WTC11 (cell line): ENCODE data around the gene FAM200A.

Experiments
- CREB1 ChIP-seq: sonication (generic); formaldehyde crosslinking; IDR thresholded peaks from 2 replicates; pipeline ENCODE4 v1.8.0; 2023; ENCODE audit warnings: mild to moderate bottlenecking, missing genetic modification reagents
- ELF4 ChIP-seq: sonication (generic); formaldehyde crosslinking; IDR thresholded peaks from 2 replicates; pipeline ENCODE4 v1.8.1; 2022; ENCODE audit warnings: low read depth, mild to moderate bottlenecking, moderate library complexity, missing genetic modification reagents
- FOXP1 ChIP-seq: sonication (generic); formaldehyde crosslinking; IDR thresholded peaks from 2 replicates; pipeline ENCODE4 v1.8.0; 2022; ENCODE audit warnings: missing genetic modification reagents, mild to moderate bottlenecking, moderate library complexity, borderline replicate concordance
- JAZF1 ChIP-seq: fragments of 250-450 bp; sonication (Bioruptor Pico); IDR thresholded peaks from 2 replicates; pipeline ENCODE4 v1.9.0; 2021; ENCODE audit warnings: moderate library complexity, mild to moderate bottlenecking, inconsistent platforms
- NFATC4 ChIP-seq: fragments of 250-450 bp; sonication (Bioruptor Pico); IDR thresholded peaks from 2 replicates; pipeline ENCODE4 v1.9.0; 2021; ENCODE audit warnings: mild to moderate bottlenecking
- NR3C1 ChIP-seq: sonication (generic); formaldehyde crosslinking; conservative IDR thresholded peaks from 2 replicates; pipeline ENCODE4 v1.8.1; 2023; ENCODE audit warnings: low read depth, mild to moderate bottlenecking, missing genetic modification reagents
- SP1 ChIP-seq: sonication (generic); formaldehyde crosslinking; conservative IDR thresholded peaks from 2 replicates; pipeline ENCODE4 v1.8.1; 2022; ENCODE audit warnings: missing genetic modification reagents
- ZNF121 ChIP-seq: sonication (generic); formaldehyde crosslinking; IDR thresholded peaks from 2 replicates; pipeline ENCODE4 v1.8.0; 2023; ENCODE audit warnings: missing genetic modification reagents
- TF ChIP-seq, protein P1 (sequence below): sonication (generic); formaldehyde crosslinking; IDR thresholded peaks from 2 replicates; pipeline ENCODE4 v1.8.0; 2022; ENCODE audit warnings: mild to moderate bottlenecking, missing genetic modification reagents
- TF ChIP-seq, protein P2 (sequence below): fragments of 200-600 bp; IDR thresholded peaks from 2 replicates; pipeline ENCODE4 v1.8.0; 2022; ENCODE audit warnings: antibody characterized with exemption
- TF ChIP-seq, protein P3 (sequence below): sonication (generic); formaldehyde crosslinking; IDR thresholded peaks from 2 replicates; pipeline ENCODE4 v1.8.0; 2022; ENCODE audit warnings: mild to moderate bottlenecking, missing genetic modification reagents

DNA sequence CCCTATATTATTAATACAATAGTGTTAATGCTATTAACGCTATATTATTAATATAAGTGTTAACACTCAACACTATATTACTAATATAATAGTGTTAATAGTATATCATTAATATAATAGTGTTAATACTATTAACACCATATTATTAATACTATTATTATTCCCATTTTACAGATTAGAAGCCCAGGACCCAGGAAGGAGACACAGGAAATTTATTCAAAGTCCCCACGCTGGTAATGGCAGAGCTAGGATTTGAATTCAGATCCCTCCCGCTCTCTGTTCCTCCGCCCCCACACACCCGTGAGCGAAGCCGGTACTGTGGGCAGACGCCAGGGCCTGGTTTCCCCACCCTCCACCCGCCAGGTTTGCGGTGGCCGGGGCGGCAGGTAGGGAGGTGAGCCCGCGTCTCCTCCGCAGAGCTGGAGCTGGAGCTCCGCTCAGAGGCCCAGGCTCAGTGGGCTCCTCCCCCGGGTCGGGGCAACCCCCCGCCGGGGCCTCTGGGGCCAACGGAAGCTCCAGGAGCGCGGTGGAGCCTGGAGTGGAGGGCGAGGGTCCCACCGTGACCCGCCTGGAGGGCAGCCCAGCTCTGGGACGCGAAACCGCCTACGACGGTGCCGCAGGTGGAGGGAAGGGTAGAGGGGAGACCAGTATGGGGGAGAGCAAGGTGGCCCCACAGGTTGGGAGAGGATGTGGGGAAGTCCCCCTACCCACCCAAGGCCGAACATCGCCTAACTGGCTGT is 46.0 kb upstream of the FAM200A start, which contains the start of gene TMEM225B:
- TF ChIP-seq, protein P1, sequence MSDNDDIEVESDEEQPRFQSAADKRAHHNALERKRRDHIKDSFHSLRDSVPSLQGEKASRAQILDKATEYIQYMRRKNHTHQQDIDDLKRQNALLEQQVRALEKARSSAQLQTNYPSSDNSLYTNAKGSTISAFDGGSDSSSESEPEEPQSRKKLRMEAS, result no peak
- TF ChIP-seq ZNF121 (CRISPR knock-in tag) (no peak), FOXP1 (CRISPR knock-in tag) (no peak), CREB1 (CRISPR knock-in tag) (no peak), JAZF1 (CRISPR knock-in tag) (no peak), SP1 (CRISPR knock-in tag) (no peak), ELF4 (CRISPR knock-in tag) (no peak), NFATC4 (CRISPR knock-in tag) (no peak), NR3C1 (no peak)
- TF ChIP-seq, protein P2, sequence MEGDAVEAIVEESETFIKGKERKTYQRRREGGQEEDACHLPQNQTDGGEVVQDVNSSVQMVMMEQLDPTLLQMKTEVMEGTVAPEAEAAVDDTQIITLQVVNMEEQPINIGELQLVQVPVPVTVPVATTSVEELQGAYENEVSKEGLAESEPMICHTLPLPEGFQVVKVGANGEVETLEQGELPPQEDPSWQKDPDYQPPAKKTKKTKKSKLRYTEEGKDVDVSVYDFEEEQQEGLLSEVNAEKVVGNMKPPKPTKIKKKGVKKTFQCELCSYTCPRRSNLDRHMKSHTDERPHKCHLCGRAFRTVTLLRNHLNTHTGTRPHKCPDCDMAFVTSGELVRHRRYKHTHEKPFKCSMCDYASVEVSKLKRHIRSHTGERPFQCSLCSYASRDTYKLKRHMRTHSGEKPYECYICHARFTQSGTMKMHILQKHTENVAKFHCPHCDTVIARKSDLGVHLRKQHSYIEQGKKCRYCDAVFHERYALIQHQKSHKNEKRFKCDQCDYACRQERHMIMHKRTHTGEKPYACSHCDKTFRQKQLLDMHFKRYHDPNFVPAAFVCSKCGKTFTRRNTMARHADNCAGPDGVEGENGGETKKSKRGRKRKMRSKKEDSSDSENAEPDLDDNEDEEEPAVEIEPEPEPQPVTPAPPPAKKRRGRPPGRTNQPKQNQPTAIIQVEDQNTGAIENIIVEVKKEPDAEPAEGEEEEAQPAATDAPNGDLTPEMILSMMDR, result no peak
- TF ChIP-seq, protein P3, sequence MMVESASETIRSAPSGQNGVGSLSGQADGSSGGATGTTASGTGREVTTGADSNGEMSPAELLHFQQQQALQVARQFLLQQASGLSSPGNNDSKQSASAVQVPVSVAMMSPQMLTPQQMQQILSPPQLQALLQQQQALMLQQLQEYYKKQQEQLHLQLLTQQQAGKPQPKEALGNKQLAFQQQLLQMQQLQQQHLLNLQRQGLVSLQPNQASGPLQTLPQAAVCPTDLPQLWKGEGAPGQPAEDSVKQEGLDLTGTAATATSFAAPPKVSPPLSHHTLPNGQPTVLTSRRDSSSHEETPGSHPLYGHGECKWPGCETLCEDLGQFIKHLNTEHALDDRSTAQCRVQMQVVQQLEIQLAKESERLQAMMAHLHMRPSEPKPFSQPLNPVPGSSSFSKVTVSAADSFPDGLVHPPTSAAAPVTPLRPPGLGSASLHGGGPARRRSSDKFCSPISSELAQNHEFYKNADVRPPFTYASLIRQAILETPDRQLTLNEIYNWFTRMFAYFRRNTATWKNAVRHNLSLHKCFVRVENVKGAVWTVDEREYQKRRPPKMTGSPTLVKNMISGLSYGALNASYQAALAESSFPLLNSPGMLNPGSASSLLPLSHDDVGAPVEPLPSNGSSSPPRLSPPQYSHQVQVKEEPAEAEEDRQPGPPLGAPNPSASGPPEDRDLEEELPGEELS (CRISPR knock-in tag), result no peak
